HG02943 (cell line): ENCODE data around the gene DAW1.
"Not testable (repeated sequence)": the region's sequence is repeated elsewhere in the genome, so short reads cannot be mapped to it uniquely, and the experiment has no call there.

Experiments used
- ATAC-seq: cut with Tn5 transposase; IDR thresholded peaks from one replicate; pipeline ENCODE4 v1.9.1; 2021; ENCODE audit warnings: mild to moderate bottlenecking, low read depth, moderate library complexity; ENCODE audit not compliant: unreplicated experiment

Gene DAW1, protein sequence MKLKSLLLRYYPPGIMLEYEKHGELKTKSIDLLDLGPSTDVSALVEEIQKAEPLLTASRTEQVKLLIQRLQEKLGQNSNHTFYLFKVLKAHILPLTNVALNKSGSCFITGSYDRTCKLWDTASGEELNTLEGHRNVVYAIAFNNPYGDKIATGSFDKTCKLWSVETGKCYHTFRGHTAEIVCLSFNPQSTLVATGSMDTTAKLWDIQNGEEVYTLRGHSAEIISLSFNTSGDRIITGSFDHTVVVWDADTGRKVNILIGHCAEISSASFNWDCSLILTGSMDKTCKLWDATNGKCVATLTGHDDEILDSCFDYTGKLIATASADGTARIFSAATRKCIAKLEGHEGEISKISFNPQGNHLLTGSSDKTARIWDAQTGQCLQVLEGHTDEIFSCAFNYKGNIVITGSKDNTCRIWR

DNA sequence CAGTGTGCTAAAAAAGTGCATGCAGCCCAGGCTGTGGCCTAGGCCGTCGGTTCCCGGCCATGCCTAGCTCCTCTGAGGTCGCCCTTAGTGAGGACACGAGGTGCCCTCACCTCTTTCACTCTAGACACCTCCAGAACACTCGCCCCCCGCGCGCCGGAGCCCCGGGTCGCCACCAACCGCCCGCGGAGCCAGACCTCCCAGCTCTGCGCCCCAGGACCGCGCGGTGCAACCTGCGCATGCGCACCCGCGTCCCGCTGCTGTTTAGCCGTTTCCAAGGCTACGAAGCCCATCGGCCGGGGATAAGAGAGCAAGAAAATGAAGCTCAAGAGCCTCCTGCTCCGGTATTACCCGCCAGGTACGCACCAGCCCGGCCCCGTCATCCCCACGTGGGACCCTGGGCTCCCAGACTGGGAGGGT is at the start of gene DAW1:
TSS of gene DAW1 (plus strand) at position 257 of the 417 bp plus-strand sequence. CDS start at position 316, 59 bp downstream.
- peak; percentile 84 for ATAC-seq

DNA sequence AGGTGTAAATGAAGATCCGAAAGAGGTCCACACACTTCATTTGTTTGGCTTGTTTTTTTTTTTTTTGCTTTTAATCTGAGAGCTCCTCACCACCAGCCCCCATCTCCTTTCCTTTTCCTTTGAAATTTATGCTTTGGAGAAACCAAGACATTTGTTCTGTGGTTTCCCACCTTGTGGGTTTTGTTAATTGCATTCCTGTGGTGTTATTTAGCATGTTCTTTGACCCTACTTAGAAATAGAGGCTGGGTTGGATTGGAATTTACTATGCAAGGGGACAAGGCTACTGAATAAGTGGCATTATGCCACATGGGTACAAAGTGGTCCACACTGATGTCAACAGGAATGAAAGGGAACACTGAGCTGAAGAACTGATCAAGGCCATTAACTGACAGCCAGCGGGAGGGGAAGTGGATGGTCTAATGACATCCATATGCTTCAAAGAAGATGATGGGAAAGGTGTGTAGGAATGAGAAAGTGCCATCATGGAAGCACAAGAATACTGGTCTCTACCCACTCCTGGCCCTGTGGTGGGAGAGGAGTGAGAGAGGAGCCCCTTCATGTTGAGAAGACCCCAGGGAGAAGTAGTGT is 48.9 kb upstream of the DAW1 start:
- no peak for ATAC-seq

DNA sequence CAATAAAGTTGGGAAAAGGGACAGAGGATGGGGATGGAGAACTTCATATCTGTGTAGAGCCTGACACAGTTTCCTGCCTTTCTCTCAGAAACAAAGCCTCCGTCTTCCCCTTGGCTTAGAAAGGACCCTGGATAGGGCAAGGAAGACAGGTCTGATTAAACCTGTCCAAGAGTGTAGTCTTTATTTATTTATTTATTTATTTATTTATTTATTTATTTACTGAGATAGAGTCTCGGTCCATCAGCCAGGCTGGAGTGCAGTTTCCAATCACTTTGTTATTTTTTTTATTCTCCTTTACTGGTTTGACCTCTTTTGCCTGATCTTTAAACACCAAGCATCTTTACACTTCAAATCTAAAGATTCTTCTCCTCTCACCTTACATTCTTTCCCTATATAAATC is 47.5 kb upstream of the DAW1 start:
- no peak for ATAC-seq

DNA sequence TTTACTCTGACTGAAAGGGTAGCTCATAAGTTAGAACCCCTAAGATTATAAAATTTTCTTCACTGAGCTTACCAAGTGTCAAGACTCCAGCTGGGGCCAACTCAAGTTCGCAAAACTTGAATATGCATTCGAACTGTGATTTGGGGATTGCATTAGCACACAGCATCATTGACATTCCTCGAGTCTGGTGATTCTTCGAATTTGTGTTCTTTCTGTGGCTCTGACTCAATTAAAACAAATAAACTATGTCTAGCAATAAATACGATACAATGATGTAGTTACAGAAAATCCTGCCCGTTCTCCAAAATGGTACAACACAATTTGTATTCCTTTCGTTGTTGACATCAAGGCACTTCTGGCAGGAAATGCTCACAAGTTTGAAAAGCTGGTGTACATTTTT is 46.7 kb upstream of the DAW1 start:
- ATAC-seq = no peak

DNA sequence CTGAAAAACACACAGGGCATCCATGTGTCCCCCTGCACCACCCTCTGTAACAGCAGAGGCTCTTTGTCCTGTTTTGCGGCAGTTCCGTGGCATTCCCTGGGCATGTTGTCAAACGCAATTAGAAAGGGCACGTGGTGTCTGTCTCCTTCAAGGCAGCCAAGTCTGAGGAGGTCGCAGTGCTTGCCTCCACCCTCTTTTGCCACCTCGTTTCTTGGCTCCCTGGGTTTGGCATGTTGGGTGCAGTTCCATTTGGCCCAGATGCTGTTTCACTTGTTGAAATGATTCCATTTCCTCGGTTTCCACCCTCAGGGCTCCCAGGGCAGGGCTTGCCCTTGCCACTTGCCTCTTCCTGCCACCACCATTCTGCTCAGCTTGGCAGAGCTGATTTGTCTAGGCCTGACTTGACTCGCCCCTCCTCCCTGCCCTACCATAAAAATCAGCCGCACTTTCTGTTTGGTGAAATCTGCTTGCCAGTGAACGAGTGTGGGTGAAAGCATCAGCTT is 45.4 kb upstream of the DAW1 start:
- no peak for ATAC-seq

DNA sequence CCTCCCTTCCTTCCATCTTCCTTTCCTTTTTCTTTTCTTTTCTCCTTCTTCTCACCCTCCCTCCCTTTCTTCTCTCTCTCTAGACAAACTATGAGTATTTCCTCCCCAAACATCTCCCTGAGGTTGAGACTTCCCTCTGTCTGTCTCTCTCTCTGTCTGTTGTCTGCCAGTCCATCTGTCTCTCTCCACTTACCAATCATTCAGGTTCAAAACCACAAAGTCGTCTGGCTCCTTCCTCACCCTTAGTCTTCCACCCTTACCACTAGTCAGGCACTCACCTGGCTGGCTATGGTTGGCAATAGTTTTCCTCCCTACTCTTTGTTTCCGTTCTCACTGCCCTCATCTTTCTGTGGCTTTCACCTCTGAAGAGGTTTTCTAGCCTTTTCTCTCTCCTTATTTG is 44.9 kb upstream of the DAW1 start:
- no peak for ATAC-seq

DNA sequence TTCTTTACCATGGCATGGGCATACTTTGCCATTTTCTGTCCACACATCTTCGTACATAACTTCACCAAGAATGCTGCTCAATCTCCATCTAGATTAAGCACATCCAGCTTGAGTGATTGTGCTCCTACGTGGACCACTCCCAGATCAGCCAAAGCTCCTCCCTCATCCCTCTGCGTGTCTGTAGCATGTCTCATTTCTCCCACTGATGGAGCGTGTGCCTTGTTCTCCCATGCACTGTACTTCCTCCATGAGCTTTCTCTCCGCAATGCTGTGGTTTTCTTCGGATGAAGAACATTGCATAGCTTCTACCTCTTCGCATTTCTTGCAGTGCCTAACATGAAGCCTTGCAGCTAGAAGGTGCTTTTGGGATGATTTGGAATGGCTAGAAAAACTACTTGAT is 44.3 kb upstream of the DAW1 start:
- no peak for ATAC-seq

DNA sequence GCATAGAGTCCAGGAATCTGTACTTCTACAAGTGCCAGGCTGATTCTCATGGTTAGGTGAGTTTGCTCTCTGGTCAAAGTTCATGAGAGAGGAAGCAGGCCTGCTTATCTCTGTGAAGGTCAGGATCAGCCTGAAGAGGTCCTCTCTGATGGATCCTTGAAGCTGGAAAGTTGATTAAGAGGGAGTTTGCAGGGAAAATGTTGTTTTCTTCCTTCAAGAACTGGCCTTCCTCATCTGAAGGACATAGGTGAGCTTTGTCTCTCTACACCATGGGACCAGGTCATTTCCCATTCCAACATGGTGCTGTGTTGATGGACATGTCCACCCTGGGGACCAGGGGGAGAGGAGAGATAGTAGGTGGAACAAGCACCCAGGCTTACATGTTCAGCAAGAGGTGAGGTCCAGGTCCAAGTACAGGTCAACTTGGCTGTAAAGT is 42.9 kb upstream of the DAW1 start:
- no peak for ATAC-seq

DNA sequence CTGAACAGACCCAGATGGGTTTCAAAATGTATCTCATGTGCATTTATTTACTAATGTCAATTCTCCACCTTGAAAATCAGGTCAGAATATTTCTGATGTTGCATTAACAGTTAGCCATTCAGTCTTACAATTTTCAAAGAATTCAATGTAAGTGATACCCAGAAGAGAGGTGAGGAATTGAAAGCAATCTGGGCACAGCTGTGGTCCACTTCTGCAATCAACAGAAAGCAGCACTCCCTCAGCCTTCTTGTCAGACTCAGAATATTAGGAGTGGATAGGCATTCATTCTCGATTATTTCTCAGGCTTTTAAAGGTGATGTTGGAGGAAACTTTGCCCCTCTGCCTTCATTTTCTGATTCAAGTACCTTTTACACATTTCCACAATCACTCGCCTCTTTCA is 42.1 kb upstream of the DAW1 start:
- ATAC-seq = no peak

DNA sequence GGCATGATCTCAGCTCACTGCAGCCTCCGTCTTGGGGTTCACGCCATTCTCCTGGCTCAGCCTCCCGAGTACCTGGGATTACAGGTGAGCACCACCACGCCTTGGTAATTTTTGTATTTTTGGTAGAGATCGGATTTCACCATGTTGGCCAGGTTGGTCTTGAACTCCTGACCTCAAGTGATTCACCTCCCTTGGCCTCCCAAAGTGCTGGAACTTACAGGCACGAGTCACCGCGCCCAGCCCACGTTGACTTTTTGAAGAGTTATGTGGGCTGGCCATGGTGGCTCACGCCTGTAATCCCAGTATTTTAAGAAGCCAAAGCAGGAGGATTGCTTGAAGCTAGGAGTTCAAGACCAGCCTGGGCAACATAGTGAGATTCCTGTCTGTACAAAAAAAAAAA is 37.0 kb upstream of the DAW1 start:
- ATAC-seq = no peak

DNA sequence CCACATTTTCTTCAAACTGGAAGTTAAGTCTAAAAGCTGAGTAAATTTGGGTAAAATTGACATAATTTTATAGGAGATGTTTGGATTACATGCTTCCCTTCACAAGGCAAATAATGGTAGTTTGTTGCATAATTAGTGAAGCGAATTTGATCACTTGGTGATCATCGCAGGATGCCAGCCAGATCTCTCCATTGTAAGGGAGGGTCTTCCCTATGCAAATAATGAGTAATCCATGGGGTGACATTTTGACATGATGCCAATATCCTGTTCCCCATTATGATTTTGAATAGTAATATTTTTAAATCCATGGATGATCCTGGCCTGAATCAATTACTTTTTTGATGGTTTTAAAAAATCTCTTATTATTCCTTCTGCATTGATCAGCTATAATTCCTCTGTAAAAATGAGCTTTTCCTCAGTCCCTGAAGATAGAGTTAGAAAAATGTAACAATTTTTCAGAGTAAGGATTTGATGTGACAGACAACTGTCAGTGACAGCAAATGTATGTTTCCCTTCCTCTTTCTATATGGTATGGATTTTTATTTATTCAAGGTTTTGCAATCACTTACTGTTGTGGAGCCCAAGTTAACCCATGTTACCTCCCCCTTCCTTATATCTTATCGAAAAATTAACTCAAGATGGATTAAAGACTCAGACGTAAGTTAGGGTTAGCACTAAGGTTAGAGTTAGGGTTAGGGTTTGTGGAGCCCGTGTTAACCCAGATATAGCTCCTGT is 36.3 kb upstream of the DAW1 start:
- no peak for ATAC-seq

DNA sequence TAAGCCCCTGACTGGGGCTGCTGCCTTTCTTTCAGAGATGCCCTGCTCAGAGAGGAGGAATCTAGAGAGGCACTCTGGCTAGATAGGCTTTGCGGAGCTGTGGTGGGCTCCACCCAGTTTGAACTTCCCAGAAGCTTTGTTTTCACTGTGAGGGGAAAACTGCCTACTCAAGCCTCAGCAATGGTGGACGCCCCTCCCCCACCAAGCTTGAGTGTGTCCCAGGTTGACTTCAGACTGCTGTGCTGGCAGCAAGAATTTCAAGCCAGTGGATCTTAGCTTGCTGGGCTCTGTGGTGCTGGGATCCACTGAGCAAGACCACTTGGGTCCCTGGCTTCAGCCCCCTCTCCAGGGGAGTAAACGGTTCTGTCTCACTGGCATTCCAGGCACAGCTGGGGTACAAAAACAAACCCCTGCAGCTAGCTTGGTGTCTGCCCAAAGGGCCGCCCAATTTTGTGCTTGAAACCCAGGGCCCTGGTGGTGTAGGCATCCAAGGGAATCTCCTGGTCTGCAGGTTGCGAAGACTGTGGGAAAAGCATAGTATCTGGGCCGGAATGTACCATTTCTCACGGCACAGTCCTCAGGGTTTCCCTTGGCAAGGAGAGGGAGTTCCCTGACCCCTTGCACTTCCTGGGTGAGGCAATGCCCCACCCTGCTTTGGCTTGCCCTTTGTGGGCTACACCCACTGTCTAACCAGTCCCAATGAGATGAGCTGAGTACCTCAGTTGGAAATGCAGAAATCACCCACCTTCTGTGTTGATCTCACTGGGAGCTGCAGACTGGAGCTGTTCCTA is 31.9 kb upstream of the DAW1 start:
- ATAC-seq = not testable (repeated sequence)

DNA sequence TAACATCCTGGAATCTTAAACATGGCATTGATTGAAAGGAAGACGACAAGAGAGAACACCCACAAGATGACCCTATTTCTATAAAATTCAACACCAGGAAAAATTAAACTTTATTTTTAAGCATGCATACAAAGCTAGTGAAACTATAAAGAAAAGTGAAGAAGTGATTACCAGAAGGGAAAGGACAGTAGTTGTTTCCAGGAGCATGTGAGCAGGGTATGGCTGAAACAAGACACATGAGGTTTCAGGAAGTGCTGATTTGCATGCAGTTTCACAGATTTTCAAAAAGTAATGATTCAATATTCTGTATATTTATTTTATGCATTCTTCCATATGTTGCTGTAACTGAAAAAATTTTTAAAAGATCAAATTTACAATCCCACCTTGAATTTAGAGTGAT is 24.6 kb upstream of the DAW1 start:
- no peak for ATAC-seq

DNA sequence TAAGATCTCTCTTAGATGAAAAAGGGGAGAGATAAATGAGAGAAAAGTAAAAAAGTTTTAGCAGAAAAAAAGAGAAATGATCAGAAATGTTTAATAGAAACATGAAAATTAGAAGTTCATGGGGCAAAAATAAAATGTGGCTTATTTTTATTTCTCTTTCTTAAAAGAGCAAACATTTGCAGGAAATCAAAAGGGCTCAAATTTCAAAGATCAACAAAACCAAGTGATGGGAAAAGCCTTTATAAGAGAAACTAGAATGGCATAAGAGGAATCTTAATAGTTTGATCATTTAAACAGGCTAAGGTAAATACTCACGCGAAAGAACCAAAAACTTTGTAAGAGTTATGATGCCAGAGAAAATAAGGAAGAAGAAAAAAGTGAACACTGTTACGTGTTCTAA is 23.3 kb upstream of the DAW1 start:
- no peak for ATAC-seq

DNA sequence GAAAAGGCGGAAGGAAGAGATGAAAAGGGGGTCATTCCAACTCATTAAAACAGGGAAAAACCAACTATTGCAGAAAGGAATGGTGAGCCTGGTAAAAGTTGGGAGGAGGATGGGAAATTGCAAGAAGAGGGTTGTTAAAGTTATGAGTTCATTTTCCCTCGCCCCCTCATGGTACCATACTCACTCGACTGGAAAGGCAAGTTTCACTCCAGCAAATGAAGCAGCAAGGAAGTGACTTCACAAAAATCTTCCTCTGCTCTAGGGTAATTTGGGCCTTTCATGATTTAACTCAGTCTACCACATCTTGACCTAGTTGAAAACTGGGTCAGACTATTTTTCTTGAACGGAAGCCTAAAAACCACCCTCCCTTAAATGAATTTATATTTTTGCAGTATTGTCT is 22.8 kb upstream of the DAW1 start:
- no peak for ATAC-seq

DNA sequence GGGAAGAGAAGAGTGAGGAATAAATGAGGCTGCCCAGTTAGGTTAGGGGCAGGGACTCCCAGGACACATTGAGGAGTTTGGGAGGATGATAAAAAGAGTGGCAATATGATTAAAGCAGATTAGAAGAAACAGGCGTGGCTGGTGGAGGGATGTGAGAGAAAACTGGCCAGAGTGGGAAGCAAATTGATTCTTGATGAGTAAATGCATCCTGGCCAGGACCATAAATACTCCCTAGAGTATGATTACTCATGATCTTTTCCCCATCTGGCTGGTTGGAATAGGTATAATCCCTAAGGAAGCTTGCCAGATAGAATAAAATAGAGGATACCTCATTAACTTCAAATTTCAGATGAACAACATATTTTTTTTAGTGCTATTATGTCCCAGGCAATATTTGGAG is 21.5 kb upstream of the DAW1 start:
- no peak for ATAC-seq

DNA sequence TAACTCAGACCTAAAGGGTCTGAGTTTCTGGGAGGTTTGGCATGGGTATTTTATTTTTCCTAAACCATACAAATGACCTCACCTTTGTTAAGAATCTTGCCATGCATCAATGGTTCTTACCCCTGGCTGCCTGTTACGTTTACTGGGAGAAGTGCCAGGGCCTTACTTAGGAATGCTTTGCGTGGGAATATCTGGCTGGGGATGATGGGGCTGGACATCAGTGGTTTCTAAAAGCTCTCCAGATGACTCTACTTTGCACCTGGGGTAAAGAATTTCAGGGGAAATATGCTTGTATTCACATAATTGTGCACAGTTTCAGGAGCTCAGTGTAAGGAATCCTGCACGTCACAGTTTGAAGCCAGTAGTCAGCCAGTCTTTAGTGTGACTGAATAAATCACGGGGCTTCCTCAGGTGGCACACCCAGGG is 18.2 kb upstream of the DAW1 start:
- no peak for ATAC-seq

DNA sequence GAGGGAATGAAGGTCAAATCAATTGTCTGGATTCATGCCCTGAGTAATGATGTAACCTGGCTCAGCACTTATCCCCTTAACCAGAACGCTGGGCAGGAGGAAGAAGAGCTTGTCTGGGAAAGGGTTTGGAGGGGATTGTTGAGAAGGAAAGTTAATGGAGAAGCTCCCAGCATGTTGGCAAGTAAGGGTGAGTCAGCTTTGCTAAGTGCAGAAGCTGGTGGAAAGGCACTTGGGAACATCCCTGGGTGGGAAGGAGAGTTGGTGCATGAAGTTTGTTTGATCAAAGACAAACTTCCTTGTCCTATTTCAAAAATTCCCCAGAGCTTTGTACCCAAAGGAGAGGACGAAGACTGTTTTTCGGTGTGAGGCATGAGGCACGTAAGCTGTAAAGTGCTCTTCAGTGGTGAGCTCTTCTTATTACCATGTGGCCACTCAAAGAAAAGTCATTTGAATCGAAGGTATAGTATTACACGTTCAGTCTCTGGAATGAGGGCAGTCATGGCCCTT is 17.6 kb upstream of the DAW1 start:
- ATAC-seq = no peak

DNA sequence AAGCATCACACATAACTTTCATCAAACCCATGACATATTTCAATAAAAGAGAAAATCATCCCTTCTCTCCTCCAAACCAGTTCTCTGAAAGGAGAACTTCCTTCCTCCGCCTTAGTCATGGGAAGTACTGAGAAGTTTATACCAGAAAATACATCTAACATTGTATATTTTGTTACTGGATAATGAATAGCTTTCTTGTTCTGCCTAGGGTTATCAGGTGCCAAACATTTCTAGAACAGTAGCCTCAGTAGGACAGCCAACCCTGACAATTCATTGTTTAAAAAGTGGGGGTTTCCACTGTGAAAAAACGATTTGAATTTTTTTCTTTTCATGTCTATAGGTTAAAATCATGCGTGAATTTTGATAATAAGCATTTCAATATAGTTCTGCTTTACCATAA is 16.0 kb upstream of the DAW1 start:
- ATAC-seq = no peak

DNA sequence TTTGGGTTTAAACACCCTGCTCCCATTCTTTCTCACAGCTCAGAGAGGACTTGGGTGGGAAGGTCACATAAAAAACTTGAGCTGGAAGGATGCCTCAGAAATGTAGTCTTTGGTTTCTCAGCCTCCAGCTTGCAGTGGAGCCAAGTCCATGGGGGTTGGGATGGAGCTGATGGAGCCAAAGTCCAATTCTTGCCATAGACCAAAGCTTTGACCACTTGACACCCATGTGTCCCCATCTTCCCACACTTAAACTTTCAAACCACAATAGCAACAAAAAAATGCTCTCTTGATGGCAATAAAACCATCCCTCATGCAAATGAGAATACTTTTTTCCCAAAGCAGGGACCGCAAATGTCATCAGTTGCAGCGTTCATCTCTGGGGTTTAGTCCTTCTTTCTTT is 14.7 kb upstream of the DAW1 start:
- ATAC-seq = no peak
